HG03196 (cell line): ENCODE data around the gene PERCC1.

ENCODE experiments used
- ATAC-seq: cut with Tn5 transposase; IDR thresholded peaks from one replicate; pipeline ENCODE4 v1.9.1; 2021; ENCODE audit not compliant: unreplicated experiment

The PERCC1 gene

DNA sequence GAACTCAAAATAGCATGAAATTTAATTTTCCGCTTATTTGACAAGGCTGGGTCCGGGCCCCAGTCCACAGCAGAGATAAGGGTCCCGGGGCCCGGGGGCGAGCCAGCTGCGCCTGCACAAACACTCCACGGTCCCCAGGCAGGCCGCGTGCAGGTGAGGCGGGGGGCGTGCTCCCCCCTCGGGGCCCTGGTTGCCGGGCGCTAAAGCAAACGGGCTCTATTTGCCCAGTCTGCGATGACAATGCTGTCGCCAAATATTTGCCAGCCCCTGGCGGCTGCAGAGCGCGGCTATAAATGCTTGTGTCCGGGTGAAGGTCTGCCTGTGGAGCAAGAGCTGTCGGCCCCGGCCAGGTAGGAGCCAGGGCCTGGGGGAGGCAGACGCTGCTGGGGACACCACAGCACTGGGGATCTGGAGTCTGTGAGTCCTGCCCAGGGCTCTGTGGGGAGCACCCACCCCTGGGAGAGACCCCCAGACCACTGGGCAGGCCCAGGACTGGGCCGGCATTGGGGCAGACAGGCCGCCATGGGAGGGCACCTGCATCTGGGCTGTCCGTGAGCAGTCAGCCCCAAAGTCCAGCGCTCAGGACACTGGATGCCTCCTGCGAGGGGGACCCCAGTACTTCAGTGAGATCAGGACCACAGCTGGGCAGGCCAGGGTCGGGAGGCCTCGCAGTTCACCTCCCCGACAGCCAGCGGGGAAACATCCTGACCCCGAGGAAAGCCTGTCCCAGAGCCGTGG lies at the start of gene PERCC1:
PERCC1 (plus strand) TSS at position 320 of the 738 bp plus-strand sequence. CDS start 1,516 bp downstream, outside the sequence.
- ATAC-seq, result no peak

GRCh38 chr16:1381612-1382406 lies 49.1 kb upstream of the PERCC1 start:
- no peak for ATAC-seq

GRCh38 chr16:1383556-1383955 lies 47.3 kb upstream of the PERCC1 start:
- ATAC-seq, result no peak

- no peak for ATAC-seq
Measured at GRCh38 chr16:1385232-1385631, 45.6 kb upstream of the PERCC1 start.

DNA sequence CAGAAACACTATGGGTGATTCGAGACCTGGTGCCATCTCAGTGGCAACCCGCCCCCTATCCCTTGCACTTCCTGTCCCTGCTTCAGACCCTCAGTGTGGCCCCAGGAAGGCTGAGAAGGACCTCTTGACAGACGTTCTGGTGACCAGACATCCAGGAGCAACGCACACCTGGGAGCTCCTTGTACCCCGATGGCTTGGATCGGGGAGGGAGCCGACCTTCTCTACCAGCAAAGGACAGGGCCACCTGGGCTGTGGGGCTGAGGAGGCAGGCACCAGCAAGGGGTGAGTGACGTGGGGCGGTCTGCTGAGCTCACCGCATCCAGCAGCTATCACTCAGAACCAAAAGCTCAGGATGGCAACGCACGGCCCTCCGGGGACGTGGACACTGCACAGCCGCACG lies 43.5 kb upstream of the PERCC1 start:
- ATAC-seq, result no peak

DNA sequence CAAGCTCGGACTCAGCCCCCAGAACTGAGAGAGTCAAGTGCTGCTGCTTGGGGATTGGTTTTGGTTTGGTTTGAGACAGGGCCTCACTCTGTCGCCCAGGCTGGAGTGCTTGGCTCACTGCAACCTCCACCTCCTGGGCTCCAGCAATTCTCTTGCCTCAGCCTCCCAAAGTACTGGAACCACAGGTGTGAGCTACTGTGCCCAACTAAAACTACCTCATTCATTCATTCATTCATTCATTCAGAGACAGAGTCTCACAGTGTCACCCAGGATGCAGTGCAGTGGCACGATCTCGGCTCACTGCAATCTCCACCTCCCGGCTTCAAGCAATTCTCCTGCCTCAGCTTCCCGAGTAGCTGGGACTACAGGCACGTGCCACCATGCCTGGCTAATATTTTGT lies 41.1 kb upstream of the PERCC1 start:
- no peak for ATAC-seq

GRCh38 chr16:1390239-1390779 lies 40.6 kb upstream of the PERCC1 start:
- ATAC-seq, result no peak

DNA sequence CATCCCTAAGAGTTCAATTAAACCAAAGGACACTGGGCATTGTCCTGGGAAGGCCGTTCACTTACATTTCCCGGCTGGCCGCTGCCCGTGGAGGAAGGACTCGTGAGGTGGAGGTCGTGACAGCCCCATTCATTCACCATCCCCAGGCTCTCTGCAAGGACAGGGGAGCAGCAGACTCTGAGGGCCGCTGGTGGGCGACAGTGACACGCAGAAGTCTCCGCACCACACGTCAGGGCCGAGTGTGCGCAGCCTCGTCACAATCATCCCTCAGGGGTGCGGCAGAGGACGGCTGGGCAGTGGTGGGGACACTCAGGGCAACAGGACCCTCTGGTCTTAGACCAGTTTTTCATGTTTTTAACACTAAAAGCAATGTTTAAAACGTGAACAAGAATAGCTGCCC lies 38.1 kb upstream of the PERCC1 start:
- no peak for ATAC-seq

DNA sequence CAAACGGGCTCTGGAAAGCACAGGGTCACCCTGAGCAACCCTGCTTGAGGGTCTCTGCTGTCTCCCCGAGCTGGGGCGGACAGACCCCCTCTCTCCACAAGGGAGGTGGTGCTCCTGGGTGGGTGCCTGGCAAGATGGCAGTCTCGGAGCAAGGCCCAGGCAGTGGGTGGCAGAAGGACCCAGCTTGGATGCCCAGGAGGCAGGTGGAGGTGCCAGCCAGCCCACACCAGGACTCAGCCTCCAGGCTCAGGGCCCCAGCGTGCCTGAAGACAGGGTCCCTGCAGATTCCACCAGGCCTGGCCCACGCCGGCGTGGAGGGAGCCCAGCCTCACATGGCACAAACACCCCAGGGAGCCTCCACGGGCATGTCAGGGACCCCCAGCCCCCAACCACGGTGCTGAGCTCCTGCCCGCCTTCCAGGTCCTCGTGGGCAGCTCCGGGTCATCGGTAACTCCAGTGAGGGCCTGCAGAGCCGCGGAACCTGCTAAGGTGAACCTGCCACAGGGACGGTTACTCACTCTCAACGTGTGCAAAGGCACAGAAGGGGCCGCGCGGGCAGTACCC lies 37.2 kb upstream of the PERCC1 start:
- ATAC-seq, result no peak

DNA sequence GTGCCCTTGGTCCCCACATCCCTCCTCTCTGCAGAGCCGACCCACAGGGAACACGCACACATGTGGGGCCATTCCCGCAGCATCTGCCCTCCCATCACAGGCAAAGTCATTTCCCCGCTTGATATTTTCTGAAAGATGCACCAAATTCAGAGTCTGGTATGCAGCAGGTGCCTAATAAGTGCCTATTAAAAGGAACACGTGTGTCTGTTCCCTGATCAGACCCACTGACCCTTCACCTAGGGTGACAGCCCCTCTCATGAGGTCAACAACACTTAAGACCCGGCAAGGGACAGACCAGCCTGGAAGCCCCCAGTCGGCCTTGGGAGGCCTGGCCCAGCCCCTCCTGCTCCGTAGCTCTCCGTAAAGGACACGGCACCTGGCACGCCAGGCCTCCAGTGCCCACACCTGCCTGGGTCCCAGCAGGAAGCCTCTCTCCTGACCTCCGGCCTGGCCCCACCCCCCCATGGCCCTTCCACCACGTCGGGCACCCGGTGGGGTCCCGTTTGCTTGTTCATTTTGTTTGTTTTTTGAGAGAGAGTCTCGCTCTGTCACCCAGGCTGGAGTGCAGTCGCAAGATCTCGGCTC lies 36.4 kb upstream of the PERCC1 start:
- no peak for ATAC-seq

DNA sequence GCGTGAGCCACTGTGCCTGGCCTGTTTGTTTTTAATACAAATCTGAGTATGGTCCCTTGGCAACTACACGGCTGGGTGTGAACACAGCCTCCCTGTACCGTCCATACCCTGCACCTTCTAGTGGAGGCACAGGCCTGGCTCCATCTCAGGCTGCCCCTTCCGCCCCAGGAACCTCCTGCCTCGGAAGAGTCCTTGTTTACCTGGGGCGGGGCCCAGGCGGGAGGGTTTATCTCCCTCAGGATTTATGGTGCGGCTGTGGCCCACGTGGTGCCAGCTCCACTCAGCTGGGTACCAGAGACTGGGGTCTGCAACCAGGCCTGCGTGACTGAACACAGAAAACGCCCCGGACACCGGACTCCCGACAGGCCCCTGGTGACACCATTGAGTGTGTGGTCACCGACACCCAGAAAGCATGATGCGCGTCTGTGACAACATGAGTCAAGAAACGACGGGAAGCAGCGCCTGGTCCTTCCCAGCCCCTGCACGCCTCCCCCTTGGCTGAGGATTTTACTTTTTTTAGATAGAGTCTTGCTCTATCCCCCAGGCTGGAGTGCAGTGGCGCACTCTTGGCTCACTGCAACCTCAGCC lies 35.3 kb upstream of the PERCC1 start:
- ATAC-seq, result no peak

DNA sequence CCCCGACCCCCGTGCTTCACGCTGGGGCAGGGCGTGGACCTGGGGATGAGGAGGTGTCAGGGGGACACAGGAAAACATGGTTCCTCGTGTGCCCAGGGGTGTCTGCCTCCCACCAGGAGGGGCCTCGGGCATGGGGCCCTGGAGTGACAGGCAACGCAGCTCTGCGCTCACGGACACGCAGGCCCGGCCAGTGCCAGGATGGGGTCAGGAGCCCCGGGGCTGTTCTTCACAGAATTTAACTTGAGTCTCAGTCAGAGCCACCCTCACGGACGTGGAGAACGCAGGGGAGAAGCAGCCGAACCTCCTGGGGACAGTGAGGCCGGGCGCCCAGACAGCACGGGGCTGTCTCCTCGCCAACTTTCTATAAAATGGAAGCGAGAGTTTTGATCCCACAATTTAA lies 33.1 kb upstream of the PERCC1 start:
- ATAC-seq, result no peak

DNA sequence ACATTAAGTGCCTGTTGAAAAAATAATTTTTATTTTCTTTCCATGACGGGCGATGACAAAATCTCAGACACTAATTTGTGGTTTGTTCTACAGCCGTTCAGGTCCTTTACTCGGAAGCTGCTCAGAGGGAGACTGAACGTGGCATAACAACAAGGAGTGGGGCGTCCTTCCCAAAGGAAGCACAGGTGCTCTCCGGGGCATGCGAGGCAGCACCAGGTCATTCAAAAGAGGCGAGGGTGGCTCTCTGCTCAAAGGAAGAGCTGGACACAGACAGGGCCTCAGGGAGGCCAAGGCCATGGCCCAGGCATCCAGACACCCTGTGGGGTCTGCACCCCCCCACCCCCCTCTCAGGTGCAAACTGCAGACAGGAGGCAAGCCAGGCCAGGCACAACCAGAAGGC lies 32.5 kb upstream of the PERCC1 start:
- ATAC-seq, result no peak

DNA sequence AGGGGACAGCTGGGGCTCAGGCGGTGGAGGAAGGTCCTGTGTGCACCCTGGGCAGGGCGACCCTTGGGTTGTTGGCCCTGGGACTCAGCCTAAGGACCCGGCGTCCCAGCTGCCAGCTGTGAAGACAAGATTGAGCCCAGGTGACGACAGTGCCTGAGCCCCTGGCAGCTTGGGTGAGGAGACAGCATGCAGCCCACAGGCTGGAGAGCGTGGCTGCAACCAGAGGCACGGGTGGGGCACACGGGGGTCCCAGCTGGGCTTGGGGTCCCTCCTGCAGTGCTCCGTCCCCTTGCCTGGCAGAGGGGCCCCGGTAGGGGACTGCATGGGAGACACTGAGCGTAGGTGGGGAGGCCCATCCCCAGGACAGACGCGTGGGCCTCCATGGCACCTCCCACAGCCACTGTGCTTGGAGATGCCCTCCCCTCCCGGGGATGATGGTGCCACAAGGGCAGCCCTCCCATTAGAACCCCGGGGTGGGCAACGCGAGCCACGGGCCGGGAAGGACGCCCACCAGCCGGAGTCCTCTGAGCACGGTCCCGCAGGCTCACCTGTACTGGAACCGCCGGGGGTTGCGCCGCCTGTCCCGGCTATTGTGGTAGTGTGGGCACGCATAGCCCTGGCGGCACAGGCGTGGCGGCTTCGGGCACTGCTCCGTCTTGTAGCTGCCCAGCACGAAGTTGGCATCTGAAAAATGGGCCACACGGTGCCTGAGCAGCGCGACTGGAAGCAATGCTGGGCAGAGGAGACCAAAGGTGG lies 31.9 kb upstream of the PERCC1 start:
- no peak for ATAC-seq

DNA sequence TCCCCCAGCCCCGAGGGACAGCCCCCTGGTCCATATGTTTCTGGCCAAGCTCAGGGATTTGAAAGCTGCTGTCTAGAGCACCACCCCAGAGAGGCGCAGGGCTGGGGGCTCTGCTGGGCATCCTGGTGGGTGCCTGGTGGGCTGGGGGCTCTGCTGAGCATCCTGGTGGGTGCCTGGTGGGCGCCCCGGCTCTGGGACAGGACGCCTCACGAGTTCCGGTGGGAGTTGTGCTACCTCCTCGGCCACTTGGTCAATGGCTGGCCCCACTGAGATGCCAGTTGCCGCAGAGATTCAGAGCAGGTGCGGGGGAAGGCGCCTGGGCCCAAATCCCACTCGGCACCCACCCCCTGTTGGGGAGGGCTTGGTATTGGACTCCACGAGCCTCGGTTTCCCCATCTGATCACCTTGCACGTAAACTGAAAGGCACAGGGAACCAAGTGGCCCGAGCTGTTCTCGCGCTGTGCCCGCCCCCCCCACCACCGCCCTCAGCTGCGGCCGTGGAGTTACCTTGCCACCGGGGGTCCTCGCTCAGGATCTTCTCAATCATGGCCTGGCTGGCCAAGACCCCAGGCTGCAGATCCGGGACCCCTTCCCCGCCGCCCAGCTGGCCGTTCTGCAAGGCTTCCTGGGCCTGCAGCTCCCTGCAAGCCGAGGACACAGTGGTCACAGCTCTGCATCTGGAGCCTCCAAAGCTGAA lies 29.7 kb upstream of the PERCC1 start:
- ATAC-seq, result no peak

- no peak for ATAC-seq
Measured at GRCh38 chr16:1401758-1402154, 29.1 kb upstream of the PERCC1 start.

- no peak for ATAC-seq
Measured at GRCh38 chr16:1403036-1403435, 27.8 kb upstream of the PERCC1 start.

GRCh38 chr16:1403733-1404132 lies 27.1 kb upstream of the PERCC1 start:
- no peak for ATAC-seq

DNA sequence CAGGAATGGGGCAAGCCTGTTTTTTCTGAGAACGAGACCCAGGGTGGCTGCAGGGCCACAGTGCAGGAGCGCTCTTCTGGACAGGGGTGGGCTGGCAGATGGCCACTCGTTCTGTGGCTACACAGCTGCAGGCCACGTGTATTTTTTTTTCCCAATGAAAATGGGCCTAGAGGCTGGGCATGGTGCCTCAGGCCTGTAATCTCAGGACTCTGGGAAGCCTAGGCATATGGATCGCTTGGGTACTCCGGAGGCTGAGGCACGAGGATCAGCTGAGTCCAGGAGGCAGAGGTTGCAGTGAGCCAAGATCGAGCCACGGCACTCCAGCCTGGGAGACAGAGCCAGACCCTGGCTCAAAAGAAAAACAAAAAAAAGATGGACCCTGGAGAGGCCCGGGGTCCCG lies 23.1 kb upstream of the PERCC1 start:
- no peak for ATAC-seq
